WERI-Rb-1 (cell line): ENCODE data around the gene SRSF5.

Experiments
- DNase-seq: peaks from one replicate; pipeline ENCODE4 v3.0.0-alpha.2; 2020
- H3K27ac ChIP-seq: fragments of 250-450 bp; sonication (Bioruptor Pico); 2 replicates; pipeline ENCODE4 v1.5.1; 2020; ENCODE audit warnings: mild to moderate bottlenecking, moderate library complexity
- H3K27me3 ChIP-seq: fragments of 250-450 bp; sonication (Bioruptor Pico); 2 replicates; pipeline ENCODE4 v1.5.1; 2021; ENCODE audit warnings: mild to moderate bottlenecking, low read depth, moderate library complexity; ENCODE audit not compliant: insufficient read depth, severe bottlenecking
- H3K36me3 ChIP-seq: fragments of 250-450 bp; sonication (Bioruptor Pico); 2 replicates; pipeline ENCODE4 v1.5.1; 2020; ENCODE audit warnings: mild to moderate bottlenecking, moderate library complexity
- H3K4me3 ChIP-seq: 2 replicates; pipeline ENCODE4 v1.5.1; 2011; ENCODE audit warnings: low read depth, mild to moderate bottlenecking, control low read depth, low read length
- H3K9me3 ChIP-seq: fragments of 250-450 bp; sonication (Bioruptor Pico); 2 replicates; pipeline ENCODE4 v1.5.1; 2021; ENCODE audit warnings: mild to moderate bottlenecking, moderate library complexity; ENCODE audit not compliant: severe bottlenecking
- CTCF ChIP-seq: IDR thresholded peaks from 2 replicates; pipeline ENCODE4 v1.5.1; 2011; ENCODE audit warnings: low read depth, mild to moderate bottlenecking, control low read depth, inconsistent platforms, low read length

Gene SRSF5

GRCh38 chr14:69741055-69741454, 25.9 kb upstream of the SRSF5 start:
- no peak for TF ChIP-seq CTCF
- no peak overlapping the region for H3K4me3 ChIP-seq
- H3K36me3 ChIP-seq = no peaks in the 10 kb centered on the region
- H3K9me3 ChIP-seq = peaks cover 11% of the 10 kb centered on the region
- H3K27me3 ChIP-seq = no peaks in the 10 kb centered on the region
- no peak for DNase-seq
- H3K27ac ChIP-seq = no peak overlapping the region

GRCh38 chr14:69749956-69750355, 17.0 kb upstream of the SRSF5 start:
- Histone ChIP-seq H3K27me3 (no peaks in the 10 kb centered on the region), H3K27ac (no peak overlapping the region), H3K36me3 (no peaks in the 10 kb centered on the region), H3K9me3 (no peaks in the 10 kb centered on the region), H3K4me3 (no peak overlapping the region)
- no peak for TF ChIP-seq CTCF
- DNase-seq = no peak

GRCh38 chr14:69750495-69750894, 16.4 kb upstream of the SRSF5 start:
- Histone ChIP-seq H3K27me3 (no peaks in the 10 kb centered on the region), H3K27ac (no peak overlapping the region), H3K36me3 (no peaks in the 10 kb centered on the region), H3K9me3 (no peaks in the 10 kb centered on the region), H3K4me3 (no peak overlapping the region)
- TF ChIP-seq CTCF = no peak
- DNase-seq = no peak

GRCh38 chr14:69752773-69753172, 14.2 kb upstream of the SRSF5 start:
- H3K27ac ChIP-seq = no peak overlapping the region
- no peaks in the 10 kb centered on the region for H3K27me3 ChIP-seq
- no peak overlapping the region for H3K4me3 ChIP-seq
- no peaks in the 10 kb centered on the region for H3K36me3 ChIP-seq
- TF ChIP-seq CTCF = no peak
- no peaks in the 10 kb centered on the region for H3K9me3 ChIP-seq
- no peak for DNase-seq

GRCh38 chr14:69753860-69754259, 13.1 kb upstream of the SRSF5 start:
- no peak for DNase-seq
- Histone ChIP-seq H3K27me3 (no peaks in the 10 kb centered on the region), H3K4me3 (no peak overlapping the region), H3K36me3 (no peaks in the 10 kb centered on the region), H3K9me3 (no peaks in the 10 kb centered on the region), H3K27ac (no peak overlapping the region)
- TF ChIP-seq CTCF = no peak

- H3K9me3 ChIP-seq = no peaks in the 10 kb centered on the region
- DNase-seq = no peak
- no peak overlapping the region for H3K4me3 ChIP-seq
- H3K36me3 ChIP-seq = no peaks in the 10 kb centered on the region
- no peak overlapping the region for H3K27ac ChIP-seq
- no peaks in the 10 kb centered on the region for H3K27me3 ChIP-seq
- no peak for TF ChIP-seq CTCF
Observed at GRCh38 chr14:69754487-69754886, 12.5 kb upstream of the SRSF5 start.
